Measurements from ENCODE around the gene TMEM175. TPM values are rescaled to one million over a fixed set of nuclear protein-coding genes. Genes with fewer than 3 reads are reported as not detected.

Gene TMEM175
- total and polyA plus RNA-seq, 9 of the 15 experiments (the other 6 are each of a cell fraction or from before 2014, with no cell fraction given), result 0.13 to 30.9 (median 9.4) TPM

GRCh38 chr4:992297-993110, 60.2 kb downstream of the TMEM175 start (continued):
- TF ChIP-seq MGA (IDR thresholded peaks at IDR 0.05) (peak; percentile 75), ADNP (tag; IDR thresholded peaks at IDR 0.05) (no peak), HLTF (IDR thresholded peaks at IDR 0.05) (peak; percentile 7; the same call in 1 of the 2 replicates), SUPT5H (IDR thresholded peaks at IDR 0.05) (peak; percentile 65), CBFA2T3 (IDR thresholded peaks at IDR 0.05) (peak; percentile 43; the same call in 1 of the 2 replicates), POU5F1 (IDR thresholded peaks at IDR 0.05; ENCODE audit: borderline replicate concordance, low read depth, low read length, partially characterized antibody) (no peak), UBTF (IDR thresholded peaks at IDR 0.05; ENCODE audit: borderline replicate concordance in 1 of 2, low read depth in 2 of 2, low read length in 2 of 2) (peak; percentile 67 to 95; a peak in 3 of 4 replicates), FOXP1 (CRISPR knock-in tag; IDR thresholded peaks at IDR 0.05) (0 out of 2 replicates have a peak, but pooled peaks have one; percentile 45)

Data from K562 (cell line).